GM13977 (cell line): Measurements from ENCODE around the gene IFIT1.

Experiments
- DNase-seq: peaks from one replicate; pipeline ENCODE4 v3.0.0; 2012; ENCODE audit warnings: low spot score
- CTCF ChIP-seq: IDR thresholded peaks from 2 replicates; pipeline ENCODE4 v1.5.1; 2012; ENCODE audit warnings: mild to moderate bottlenecking, control low read depth; ENCODE audit not compliant: insufficient read depth; ENCODE audit errors: extremely low read depth, missing control alignments
- in situ Hi-C: fragments of 300-500 bp; cut with MboI; formaldehyde crosslinking; loops from one replicate; pipeline ENCODE4 v1.12.0; 2022; ENCODE audit warnings: low sequenced_read_pairs, low pct_unique_long_range_greater_than_20kb, mixed read lengths, inconsistent platforms; ENCODE audit not compliant: unreplicated experiment

Gene IFIT1

GRCh38 chr10:89413398-89413912, 21.0 kb downstream of the IFIT1 start:
- in situ Hi-C loops: no loop called here
- DNase-seq: no peak
- TF ChIP-seq CTCF: no peak

- no peak for TF ChIP-seq CTCF
- in situ Hi-C loops: no loop called here
- peak; percentile 82 for DNase-seq
Observed at GRCh38 chr10:89414146-89414878, 21.9 kb downstream of the IFIT1 start, which contains the start of gene IFIT5. Gene IFIT5, plus strand, starts transcription at chr10:89414568. Its CDS starts 231 bp downstream, at chr10:89414799.

GRCh38 chr10:89414879-89415821, 22.7 kb downstream of the IFIT1 start:
- in situ Hi-C loops: no loop called here
- peak; percentile 50 for DNase-seq
- no peak for TF ChIP-seq CTCF

GRCh38 chr10:89416465-89416864, 24.0 kb downstream of the IFIT1 start:
- in situ Hi-C loops: no loop called here
- no peak for DNase-seq
- no peak for TF ChIP-seq CTCF

- TF ChIP-seq CTCF: peak; percentile 45
- peak; percentile 31 for DNase-seq
- in situ Hi-C loops: no loop called here
Observed at GRCh38 chr10:89419548-89419947, 27.1 kb downstream of the IFIT1 start.

- DNase-seq: no peak
- TF ChIP-seq CTCF: no peak
- in situ Hi-C loops: loop anchor here (10.0 kb wide), 1 partner anchor 144 kb away; no protein-coding TSS in a partner anchor
Observed at GRCh38 chr10:89421018-89421476, 28.6 kb downstream of the IFIT1 start.
